HG03378 (cell line): ENCODE results near the gene EMP1.

Experiments used
- ATAC-seq: cut with Tn5 transposase; IDR thresholded peaks from one replicate; pipeline ENCODE4 v1.9.1; 2021; ENCODE audit warnings: mild to moderate bottlenecking, moderate library complexity; ENCODE audit not compliant: unreplicated experiment

EMP1 gene

DNA sequence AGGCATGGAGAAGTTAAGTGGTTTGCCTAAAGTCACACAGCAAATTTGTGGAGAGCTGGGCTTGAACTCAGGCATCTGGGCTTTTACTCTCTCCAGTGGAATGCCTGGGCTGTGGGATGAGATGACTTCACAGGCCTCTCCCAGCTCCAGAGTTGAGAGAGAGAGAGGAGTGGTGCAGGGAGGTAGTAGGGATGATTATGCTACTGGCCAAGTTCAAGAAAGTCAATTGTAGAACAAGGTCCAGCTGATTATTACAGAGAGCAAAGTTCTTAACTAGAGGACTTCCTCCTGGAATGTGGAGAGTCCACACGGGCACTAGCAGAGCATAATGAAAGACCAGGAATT lies 769 bp upstream of the EMP1 start:
- ATAC-seq, result no peak

DNA sequence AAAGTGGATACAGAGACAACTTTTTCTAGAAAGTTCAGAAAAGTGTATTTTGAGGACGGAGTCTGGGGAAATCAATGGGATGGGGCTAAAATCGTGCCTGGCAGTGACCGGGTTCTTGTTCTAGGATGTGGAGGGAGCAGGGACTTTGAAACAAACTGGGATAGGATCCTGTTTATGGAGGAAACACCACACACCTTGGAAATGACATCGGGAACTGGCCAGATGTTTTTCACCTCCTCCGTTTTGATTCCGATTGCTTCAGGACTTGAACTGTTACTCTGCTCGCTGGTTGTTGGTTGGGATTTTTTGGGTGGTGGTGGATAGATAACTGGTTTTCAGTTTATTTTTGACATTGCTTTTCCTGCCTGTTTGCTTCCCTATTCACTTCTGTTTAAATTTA lies 506 bp downstream of the EMP1 start:
- no peak for ATAC-seq

DNA sequence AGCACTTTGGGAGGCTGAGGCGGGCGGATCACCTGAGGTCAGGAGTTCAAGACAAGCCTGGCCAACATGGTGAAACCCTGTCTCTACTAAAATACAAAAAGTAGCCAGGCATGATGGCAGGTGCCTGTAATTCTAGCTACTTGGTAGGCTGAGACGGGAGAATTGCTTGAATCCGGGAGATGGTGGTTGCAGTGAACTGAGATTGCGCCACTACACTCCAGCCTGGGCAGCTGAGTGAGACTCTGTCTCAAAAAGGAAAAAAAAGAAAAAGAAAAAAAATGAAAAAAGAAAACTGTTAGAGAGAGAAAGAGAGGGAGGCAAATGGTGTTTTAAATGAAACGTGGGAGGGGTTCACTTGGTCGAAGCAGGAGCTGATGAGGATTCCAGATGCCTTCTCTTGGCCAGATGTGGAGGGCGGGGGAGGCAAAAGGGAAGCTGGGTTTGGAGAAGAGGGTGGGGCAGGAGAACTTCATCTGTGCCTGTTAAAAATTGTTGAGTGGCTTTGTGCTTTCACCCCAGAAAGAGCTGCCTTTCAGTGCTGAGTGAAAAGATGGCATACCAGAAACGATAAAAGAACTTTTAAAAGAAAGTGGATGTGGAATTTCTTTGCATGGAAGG lies 1.1 kb downstream of the EMP1 start:
- no peak for ATAC-seq

DNA sequence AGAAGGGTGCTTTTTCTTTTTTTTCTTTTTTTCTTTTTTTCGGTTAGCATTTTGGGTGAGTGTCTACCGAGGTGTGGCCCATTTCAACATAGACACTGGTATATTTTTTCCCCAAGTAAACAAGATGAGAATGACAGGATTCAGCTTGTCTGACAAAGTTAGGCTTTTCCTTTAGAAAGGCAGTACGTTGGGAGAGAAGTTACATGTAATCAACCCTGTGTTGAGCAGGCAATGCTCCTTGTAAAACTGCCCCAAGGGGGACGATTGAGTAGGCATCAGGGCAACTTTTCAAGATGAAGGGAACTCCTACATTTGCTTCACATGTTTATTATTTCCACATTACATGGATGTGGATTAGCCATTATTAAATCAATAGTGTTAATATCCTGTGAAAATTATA lies 1.7 kb downstream of the EMP1 start:
- ATAC-seq, result no peak

DNA sequence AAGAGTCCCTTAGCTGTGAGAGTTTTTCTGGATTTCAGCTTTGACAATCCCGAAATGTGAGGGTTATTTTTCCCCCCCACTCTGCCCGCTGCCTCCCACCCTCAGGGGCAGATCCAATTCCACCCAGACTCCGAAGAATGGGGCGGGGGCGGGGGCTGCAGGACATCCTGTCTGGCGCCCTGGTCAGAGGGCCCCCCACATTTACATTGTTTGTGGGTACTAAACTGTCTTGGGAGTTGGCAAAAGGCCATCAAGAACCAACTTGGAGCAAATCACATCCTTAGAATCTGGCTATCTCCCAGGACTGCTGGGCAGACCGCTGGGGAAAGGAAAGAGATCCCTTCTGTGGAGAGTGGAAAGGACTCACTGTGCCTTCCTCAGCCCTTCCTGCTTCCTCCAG lies 2.4 kb downstream of the EMP1 start:
- ATAC-seq, result no peak

- ATAC-seq, result no peak
Measured at GRCh38 chr12:13199592-13199991, 3.1 kb downstream of the EMP1 start.

- no peak for ATAC-seq
Measured at GRCh38 chr12:13200841-13201240, 4.3 kb downstream of the EMP1 start.

DNA sequence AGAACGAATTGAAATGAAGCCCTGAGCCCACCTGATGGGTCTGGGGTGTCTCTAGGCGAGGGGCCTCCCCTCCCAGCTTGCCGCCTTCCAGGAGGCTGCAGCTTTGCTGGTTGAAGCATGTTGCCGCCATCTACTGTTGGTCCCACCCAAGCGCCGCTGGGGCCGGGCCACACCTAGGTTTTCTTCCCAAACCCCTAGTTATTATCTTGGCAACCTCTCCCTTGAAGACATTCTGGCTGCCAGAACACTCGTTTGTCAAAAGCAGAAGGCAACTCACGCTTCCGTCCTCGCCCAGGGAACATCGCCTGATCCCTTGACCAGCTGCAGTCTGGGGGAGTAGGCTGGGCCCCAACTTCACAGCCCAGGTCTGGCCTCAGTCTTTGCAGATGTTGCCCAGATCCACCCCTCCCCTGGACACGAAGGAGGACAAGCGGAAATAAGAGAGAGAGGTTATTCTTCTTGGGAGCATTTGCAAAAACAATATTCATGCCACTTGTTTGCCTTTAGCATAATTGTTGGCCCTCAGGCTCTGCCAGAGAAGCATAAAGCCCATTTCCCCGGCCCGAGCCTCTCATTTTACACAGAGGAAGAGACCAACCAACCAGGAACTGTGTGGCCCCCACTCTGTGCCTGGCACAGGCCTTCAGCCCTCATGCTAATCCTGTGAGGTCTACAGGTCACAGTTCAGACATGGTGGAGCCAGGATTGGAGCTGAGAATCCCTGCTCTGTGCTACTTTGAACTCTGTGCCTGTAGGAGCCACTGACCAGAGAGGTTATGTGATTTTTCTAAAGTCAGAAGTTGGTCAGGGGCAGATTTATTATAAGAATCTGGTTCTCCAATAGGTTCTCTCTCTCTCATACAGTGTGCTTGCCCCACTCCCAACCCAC lies 6.8 kb downstream of the EMP1 start:
- ATAC-seq, result no peak

- ATAC-seq, result no peak
Measured at GRCh38 chr12:13204428-13204827, 7.9 kb downstream of the EMP1 start.

GRCh38 chr12:13205809-13206559 lies 9.5 kb downstream of the EMP1 start:
- ATAC-seq, result no peak

DNA sequence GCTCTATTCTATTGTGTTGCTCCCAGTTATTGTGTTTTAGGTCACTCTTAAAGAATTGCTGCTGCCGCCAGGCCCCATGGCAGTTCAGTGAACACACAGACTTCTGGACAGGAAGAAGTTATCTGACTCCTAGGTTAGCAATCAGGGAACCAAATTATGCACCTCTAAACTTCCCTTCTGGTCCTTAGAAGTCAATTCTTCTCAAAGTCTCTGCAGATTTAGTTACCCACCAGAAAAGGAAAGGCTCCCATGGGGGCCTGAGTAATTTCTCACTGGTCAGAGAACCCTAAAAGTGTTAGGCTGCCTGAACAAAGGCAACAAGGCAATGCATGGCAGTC lies 10.0 kb downstream of the EMP1 start:
- ATAC-seq, result no peak

- no peak for ATAC-seq
Measured at GRCh38 chr12:13208533-13209435, 12.3 kb downstream of the EMP1 start.

GRCh38 chr12:13209436-13210235 lies 13.1 kb downstream of the EMP1 start:
- no peak for ATAC-seq

- ATAC-seq, result no peak
Measured at GRCh38 chr12:13210236-13211190, 14.0 kb downstream of the EMP1 start.

GRCh38 chr12:13211191-13211858 lies 14.8 kb downstream of the EMP1 start:
- ATAC-seq, result no peak

DNA sequence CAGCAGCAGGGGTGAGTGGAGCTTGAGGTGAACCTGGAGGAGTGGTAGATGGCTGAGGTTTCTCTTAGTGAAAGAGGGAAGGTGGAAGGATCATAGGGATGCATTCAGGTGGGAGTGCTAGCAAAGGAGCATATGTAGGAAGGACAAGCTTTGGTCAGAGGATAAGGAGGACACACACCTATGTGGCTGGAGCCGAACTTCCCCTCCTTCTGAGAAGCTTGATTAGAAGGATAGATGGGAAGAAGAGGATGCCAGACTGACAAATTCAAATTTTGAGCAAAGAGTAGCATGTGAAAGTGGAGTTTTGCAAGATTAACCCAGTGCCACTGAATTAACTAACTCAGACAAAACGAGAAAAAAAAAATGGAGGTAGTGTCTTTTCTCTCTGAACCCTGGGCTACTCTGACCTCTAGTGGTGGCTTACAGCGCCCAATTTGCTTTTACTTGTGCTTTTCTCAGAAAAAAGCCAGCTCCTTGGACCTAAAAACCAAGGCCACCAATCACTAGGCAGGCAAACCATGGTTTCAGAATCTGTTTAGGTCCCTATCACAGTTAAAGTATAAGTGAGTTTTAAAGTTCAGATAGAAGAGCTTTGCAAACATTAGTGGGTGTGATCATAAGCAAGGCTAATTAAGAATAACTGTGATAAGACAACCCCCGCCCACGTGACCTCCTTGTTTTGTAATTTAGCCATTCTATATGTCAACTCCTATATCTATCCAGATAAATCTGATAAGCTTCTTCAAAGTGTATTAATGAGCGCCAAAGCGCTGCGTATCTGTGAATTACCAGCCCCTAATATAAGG lies 15.5 kb downstream of the EMP1 start:
- no peak for ATAC-seq

- ATAC-seq, result no peak
Measured at GRCh38 chr12:13215056-13215455, 18.5 kb downstream of the EMP1 start.

GRCh38 chr12:13218641-13219040 lies 22.1 kb downstream of the EMP1 start:
- no peak for ATAC-seq
